ENCODE results near the gene ATF6.

ATF6 gene

DNA sequence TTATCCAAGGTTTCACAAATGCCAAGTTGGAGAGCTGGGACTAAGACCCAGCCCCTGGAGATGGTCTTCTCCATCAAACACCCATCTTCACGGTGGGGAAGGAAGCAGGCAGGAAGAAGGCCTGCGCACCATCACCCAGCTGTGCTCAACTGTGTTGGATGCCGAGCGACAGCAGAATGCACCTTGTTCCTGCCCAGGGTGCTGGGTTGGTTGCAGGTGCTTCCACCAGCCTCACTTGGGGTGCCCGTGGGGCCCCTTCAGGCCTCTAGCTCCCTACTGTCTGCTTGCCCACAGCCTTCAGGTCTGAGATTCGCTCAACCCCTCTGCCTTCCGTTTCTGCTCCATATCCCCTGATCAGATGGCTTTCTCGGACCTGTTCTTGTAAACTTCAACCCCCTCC lies 215.0 kb downstream of the ATF6 start:
- in situ Hi-C loops (cut with MboI; ENCODE audit: low pct_unique_long_range_greater_than_20kb, low sequenced_read_pairs), result no loop called here

DNA sequence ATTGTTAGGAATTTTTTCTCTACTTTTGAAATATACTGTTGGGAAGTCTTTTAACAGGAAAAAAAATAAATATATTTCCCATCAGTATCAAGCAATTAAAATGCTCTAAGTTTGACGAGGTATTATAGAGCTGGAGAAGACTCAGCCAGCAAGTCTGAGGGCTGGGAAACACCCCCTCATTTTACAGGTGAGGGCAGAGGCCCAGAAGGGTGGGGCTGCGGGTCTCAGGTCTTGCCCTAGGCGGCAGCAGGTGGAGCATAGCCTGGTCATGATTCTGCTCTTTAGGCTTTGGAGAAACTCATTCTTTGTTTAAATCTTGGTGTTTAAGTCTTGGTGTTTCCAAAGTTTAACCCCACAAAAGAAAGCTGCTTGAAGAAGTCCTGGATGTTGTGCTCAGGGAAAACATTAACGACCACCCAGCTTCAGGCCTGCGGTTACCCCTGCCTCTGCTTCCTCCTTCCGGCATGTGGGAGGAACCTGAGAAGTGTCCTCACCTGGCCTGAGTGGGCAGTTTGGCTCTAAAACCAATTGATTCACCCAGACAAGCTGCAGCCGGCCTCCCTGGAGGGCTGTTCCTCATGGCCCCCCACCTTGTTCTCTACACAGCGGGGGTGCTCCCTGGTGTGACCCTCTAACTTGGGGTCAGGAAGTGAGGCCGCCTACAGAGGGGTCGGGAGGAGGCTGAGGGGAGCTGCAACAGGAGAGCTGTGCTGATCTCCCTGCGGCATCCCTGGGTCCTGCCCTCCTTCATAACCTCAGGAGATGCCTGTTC lies 215.8 kb downstream of the ATF6 start:
- in situ Hi-C loops (cut with MboI; ENCODE audit: low pct_unique_long_range_greater_than_20kb, low sequenced_read_pairs), result no loop called here
- no peak for DNase-seq

More for the DNA sequence above, 215.0 kb downstream of the ATF6 start:
- no peak for DNase-seq

DNA sequence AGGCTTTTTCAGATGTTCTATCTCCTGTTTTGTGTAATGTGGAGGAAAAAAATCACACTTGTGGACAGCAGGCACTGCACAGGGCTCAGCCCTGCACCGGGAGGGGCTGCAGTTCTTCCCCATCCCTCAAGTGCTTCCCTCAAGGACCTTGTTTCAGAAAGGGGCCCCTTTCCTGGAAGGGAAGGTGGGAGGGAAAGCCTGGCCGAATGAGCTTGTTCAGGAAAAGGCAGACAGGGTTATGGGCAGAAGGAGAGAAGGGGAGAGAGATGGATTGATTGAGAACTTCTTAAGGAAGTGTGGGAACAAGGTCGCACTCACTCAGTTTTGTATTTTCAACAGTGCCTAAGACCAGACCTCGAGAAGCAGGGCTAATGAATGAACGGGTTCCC lies 216.4 kb downstream of the ATF6 start:
- no peak for DNase-seq
- in situ Hi-C loops (cut with MboI; ENCODE audit: low pct_unique_long_range_greater_than_20kb, low sequenced_read_pairs), result no loop called here

DNA sequence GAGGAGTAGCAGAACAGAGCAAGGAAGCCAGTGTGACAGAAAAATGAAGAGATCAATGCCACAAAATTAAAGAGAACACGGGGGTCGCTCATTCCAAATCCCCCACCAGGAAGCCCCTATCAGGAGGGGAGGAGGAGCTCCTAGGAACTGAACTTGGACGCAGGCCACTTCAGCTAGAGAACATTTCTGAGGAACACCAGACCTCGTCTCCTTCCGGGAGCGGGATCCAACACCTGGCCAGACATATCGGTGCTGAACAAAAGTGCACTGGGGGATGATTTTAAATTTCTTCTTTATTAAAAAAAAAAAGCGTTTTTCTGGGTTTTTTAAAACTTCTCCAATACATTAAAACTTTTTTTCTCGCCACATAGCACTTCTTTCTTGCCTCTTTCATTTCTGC lies 216.8 kb downstream of the ATF6 start:
- DNase-seq, result no peak
- in situ Hi-C loops (cut with MboI; ENCODE audit: low pct_unique_long_range_greater_than_20kb, low sequenced_read_pairs), result no loop called here

DNA sequence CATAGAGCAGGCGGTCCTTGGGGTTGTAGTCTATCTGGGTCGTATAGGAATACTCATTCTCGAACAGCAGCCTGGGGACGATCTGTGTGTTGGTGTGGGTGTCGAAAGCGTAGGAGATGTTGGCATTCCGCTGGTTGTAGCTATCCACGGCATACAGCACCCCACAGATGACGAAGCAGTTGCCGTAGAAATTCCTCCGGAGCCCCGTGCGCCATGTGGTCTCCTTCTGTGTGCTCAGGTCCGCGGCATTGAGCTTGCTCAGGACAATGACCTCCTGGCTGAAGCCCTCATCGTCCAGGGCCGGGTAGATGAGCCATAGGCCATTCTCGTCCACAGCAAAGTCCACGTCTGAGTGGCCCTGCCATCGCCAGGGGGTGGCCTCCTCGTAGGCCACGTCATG lies 217.6 kb downstream of the ATF6 start:
- in situ Hi-C loops (cut with MboI; ENCODE audit: low pct_unique_long_range_greater_than_20kb, low sequenced_read_pairs), result no loop called here
- no peak for DNase-seq

DNA sequence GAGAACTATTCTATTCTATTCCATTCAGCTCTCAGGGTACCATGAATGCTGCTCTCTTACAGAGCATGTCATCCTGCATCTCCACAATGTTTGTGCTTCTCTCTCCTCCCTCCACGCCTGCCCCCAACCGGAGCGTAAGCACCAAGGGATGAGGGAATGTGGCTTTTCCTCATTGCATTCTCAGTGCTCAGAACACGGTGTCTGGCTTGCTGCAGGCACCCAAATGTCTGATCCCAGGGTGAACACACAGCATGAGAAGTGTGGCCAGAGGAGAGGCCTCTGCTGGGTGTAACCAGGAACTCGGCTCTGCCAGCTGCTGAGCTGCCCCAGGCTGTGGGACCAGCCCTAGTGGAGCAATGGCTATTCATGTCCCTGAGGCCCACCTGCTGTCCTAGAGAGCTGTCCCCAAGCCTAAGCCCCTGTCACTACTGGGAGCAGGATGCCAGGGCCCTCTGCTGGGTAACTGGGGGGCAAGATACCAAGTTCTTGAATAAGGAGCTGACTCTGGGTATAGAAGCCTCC lies 219.2 kb downstream of the ATF6 start:
- in situ Hi-C loops (cut with MboI; ENCODE audit: low pct_unique_long_range_greater_than_20kb, low sequenced_read_pairs), result no loop called here
- no peak for DNase-seq

DNA sequence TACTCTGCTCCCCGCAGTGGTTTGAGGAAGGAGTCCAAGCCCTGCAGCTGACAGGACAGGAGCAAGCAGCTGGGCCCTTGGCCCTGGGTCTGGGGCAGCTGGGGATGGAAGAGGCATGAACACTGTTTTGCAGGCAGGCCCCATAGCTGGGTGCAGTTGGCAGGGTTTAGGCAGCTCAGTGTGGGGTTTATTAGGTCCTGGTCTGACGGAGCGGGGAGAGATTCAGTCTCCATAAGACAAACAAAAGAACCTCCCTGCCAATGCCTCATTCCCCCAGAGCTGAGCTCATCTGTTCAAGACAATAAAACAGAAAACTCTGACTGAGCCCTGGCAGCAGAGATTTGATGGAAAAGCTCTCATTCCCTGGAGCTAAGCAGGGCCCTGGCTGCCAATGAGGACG lies 220.2 kb downstream of the ATF6 start:
- no peak for DNase-seq
- in situ Hi-C loops (cut with MboI; ENCODE audit: low pct_unique_long_range_greater_than_20kb, low sequenced_read_pairs), result no loop called here

DNA sequence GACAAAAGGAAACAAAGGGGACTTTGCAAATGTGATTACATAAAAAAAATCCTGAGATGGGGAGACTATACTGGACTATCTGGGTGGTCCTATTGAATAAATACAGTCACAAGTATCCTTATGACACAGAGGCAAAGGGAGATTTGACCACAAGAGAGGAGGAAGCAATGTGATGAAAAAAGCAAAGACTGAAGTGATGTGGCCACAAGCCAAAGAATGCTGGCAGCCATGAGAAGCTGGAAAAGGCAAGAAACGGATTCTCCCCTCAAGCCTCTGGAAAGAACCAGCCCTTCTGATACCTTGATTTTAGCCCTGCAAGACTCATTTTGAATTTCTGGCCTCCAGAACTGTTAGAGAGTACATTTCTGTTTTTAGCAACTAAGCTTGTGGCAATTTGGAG lies 221.2 kb downstream of the ATF6 start:
- in situ Hi-C loops (cut with MboI; ENCODE audit: low pct_unique_long_range_greater_than_20kb, low sequenced_read_pairs), result no loop called here
- DNase-seq, result no peak

DNA sequence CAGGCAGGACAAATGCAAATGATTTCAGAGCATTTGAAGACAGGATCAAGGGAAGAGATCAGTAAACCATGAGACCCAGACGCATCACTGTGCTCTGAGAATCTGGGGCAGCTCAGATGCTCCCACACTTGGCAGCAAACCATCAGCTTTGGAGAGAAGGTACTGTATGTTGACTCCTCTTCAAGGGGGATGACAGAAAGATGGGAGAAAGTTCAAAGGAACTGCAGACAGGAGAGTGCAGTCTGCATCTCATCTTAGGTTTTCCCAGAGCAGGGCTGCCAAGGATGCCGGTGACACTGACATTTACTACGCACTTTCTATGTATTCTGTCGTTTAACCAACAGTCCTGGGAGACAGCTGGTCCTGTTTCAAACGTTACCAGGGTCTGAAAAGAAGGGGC lies 221.8 kb downstream of the ATF6 start:
- in situ Hi-C loops (cut with MboI; ENCODE audit: low pct_unique_long_range_greater_than_20kb, low sequenced_read_pairs), result no loop called here
- DNase-seq, result no peak

DNA sequence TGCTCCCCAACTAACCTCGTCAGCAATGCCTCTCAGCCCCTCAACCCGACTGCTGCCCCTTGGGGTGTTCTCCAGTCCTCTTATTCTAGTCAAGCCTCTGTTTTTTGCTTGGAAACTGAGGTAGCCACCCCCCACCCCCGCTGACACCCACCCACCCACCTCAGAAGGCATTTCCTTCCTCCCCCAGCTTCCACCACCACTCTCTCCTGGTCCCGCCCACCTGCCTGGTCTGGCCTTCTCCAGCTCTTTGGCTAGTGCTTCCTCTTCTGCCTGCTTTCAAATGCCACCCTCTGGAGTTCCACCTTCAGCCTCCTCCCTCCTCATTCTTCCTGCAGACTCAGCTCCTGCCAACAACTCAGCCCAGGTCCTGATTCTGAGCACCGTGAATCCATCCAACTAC lies 222.3 kb downstream of the ATF6 start:
- DNase-seq, result no peak
- in situ Hi-C loops (cut with MboI; ENCODE audit: low pct_unique_long_range_greater_than_20kb, low sequenced_read_pairs), result no loop called here

DNA sequence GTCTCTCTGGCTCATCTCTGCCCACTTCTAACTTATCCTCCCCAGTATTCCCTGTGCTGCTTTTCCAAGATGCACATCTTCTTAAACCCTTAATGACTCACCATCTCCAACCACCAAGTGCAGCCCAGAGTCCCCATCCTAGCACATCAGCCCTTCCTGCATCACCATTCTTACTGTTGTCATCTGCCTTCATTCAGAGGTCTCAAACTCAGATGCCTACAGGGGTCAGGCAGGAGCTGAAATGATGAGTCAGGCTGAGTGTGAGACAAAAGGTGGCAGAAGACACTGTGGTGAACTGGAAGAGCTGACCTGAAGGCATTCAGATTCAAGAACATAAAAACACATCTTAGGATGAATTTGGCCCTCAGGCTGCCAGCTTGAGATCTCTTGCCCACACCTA lies 223.0 kb downstream of the ATF6 start:
- in situ Hi-C loops (cut with MboI; ENCODE audit: low pct_unique_long_range_greater_than_20kb, low sequenced_read_pairs), result no loop called here
- no peak for DNase-seq

DNA sequence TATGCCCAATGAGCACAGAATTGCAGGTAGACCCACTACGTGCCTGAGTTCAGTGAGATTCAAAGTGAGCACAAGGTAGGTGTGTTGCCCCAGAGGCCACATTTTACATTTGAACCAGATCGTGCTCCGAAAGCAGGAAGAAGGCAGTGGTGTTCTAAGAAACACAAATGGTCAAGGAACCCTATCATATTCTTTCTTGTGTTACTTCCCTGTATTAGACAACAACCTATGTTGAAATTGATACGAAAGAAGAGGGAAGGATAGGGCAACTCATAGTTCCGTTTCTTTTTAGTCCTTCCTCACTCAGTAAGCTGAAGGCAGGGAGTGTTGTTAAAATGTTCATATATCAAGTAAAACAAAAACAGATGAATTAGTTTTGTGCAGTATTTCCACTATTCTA lies 223.7 kb downstream of the ATF6 start:
- in situ Hi-C loops (cut with MboI; ENCODE audit: low pct_unique_long_range_greater_than_20kb, low sequenced_read_pairs), result no loop called here
- peak; percentile 10 for DNase-seq

DNA sequence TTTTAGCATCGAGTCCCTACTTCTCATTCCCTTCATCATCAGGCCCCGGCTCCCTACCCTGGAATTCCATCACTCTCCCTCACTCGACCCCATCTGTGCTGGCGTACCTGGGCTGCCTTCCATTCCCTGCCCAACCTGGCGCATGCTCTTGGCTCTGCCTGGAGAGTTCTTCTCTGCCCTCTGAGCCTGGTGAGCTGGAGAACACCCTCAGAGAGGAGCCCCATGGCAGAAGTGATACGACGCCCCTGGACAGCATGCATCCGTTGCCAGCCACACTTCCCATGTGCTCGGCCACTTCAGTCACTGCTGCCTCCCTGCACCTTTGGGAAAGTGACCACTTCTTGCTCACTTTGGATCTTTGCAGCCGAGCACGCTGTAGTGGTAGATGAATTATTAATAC lies 227.5 kb downstream of the ATF6 start:
- in situ Hi-C loops (cut with MboI; ENCODE audit: low pct_unique_long_range_greater_than_20kb, low sequenced_read_pairs), result no loop called here
- no peak for DNase-seq

DNA sequence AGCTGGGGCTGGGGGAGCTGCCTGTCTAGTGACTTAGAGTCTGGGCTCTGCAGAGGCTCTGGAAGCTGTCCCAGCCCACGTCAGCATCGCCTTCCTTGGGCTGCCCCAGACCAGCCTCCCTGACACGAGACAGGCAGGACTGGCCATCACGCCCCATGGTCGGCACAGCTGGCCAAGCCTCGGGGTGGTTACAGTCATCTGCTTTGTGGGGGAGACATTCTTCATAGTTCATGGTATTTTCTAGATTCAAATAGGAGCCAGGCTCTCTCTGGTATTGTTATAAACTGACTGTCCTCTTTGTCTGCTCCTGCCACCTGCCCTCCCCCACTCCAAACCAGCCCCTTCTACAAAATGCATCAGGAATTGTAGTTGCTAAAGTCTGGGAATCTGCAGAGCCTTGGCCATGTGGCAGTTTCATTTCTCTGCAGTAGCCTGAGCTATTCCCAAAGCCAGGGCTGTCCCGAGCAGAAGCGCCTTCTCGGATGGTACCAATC lies 228.1 kb downstream of the ATF6 start:
- in situ Hi-C loops (cut with MboI; ENCODE audit: low pct_unique_long_range_greater_than_20kb, low sequenced_read_pairs), result no loop called here
- no peak for DNase-seq

DNA sequence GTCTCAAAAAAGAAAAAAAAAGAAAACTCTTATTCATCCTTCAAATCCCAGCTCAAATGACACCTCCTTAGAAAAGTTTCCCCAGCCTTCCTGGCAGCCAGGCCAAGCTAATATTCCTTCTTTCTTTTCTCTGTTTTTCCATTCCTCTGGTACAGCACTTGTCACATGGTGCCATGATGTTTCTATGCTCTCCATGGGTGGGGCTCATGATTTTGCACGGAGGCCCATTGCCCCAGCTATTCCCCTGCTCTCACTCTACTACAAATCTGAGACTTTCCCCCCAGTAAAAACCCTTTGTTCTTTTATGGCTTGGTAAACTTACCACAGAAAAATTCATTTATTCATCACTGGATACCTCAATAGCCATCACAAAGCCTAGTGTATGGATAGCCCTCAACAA lies 231.0 kb downstream of the ATF6 start:
- DNase-seq, result no peak
- in situ Hi-C loops (cut with MboI; ENCODE audit: low pct_unique_long_range_greater_than_20kb, low sequenced_read_pairs), result no loop called here

DNA sequence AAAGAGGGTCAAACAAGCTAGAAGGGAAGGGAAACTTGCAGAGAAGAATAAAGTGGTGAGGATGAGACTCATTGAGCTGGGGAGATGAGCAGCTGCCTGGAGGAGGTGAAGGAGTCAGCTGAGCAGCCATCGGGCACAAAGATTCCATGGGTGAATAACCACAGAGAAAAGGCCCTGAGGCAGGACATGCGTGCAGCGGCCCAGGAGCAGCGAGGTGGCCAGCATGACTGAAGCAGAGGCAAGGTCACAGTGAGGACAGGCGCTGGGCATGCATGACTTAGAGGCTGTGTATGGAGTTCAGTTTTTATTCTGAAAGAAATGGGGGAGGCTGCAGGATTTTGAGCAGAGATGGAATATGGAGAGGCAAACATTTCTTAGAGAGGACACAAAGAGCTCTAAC lies 232.7 kb downstream of the ATF6 start:
- in situ Hi-C loops (cut with MboI; ENCODE audit: low pct_unique_long_range_greater_than_20kb, low sequenced_read_pairs), result no loop called here
- DNase-seq, result no peak

DNA sequence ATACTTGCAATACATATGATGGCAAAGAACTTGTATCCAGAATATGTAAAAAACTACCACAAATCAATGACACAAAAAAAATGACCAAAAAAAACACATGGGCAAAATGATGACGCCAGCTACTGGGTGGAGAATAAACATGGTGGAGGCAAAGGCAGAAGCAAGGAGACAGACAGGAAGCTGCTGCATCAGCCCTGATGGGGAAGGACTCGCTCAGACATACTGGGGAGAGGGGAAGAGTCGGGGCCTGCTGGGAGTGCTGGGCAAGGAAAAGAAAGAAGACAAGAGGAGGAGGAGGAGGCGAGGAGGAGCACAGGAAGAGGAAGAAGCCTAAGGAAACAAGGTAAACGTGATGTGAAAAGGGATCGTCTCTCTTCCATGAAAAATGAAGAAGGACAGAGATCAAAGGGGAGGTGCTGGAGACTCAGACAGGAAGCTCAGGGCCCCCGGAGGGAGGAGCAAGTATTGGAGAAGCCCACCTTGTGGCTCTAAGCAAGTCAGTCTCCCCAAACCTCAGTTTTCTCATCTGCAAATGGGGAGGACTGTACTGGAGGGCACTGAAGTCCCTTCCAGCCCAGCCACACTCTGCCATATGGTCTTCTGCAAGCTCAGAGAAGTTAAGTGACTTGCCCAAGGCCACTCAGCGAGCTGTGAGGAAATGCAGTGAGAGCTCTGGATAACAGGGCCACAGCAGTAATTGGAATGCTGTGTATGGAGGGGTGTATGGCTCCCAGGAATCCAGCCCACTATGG lies 233.4 kb downstream of the ATF6 start:
- peak; percentile 8 for DNase-seq
- in situ Hi-C loops (cut with MboI; ENCODE audit: low pct_unique_long_range_greater_than_20kb, low sequenced_read_pairs), result no loop called here

DNA sequence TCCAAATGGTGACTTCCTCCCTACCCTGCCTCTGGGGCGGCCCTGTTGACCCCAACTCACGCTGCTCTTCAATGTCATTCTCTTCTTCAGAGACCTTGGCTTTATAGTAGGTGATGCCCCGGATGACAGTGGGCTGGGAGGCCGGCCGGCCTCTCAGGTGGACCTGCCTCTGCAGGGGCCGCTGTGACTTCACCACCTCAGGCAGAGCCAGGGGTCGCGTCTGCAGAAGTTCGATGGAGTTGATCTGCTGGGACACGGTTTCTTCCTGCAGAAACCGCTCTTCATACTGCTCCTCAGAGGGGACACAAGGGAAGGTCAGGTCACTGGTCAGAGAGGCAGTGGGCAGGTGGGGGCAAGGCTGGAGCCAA lies 233.9 kb downstream of the ATF6 start:
- no peak for DNase-seq
- in situ Hi-C loops (cut with MboI; ENCODE audit: low pct_unique_long_range_greater_than_20kb, low sequenced_read_pairs), result no loop called here

DNA sequence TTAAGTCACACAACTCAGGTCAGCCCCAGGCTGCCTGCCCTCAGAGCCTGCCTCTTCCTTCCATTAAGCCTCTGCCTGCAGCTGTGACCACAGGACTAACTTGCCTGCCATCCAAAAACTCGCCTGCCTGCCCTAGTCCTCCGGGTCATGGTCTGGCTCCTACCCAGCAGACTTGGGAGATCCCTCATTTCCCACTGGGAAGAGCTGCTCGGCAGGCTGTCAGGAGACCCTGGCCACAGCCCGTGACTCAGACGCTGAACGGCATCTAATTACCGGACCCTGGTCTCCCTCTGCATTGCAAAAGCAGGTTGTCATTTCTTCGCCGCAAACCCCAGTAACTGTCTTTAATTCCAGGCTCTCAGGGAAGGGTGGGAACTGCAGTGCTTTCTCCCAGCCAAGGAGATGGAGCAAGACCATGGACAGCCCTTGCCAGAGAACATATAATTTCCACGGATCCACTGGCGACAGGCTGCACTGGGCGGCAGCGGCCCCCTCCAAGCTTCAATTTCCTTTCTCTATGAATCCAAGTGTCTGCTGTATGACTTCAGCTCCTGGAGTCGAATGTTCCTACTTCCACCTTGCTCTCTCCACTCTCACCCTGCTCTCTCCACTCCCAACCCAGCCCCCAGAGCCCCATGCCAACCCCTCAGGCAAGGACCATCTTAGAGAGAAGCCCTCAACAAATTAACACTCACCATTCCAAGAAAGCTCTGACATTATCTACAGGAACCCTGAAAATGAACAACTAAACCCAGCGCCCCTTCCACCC lies 237.1 kb downstream of the ATF6 start:
- in situ Hi-C loops (cut with MboI; ENCODE audit: low pct_unique_long_range_greater_than_20kb, low sequenced_read_pairs), result no loop called here
- DNase-seq, result no peak

DNA sequence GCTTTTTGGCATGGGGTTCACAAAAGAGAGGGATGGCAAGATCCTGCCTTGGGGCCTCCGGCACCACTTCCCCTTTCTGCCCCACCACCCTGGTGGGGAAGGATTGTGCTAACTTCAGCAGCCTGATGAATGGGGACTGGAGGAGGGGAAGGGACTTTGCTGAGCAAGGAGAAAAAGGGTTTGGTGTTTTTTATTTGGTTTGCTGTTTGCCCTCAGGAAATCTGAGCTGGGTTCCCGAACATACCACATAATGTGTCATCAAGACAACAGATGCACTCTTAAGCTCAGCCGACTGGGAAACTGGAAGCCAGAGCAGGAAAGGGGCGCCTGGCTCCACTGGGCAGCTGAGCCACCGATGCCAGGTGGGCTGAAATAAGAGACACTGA lies 237.7 kb downstream of the ATF6 start:
- DNase-seq, result peak; percentile 82

More for the DNA sequence above, 237.7 kb downstream of the ATF6 start:
- in situ Hi-C loops (cut with MboI; ENCODE audit: low pct_unique_long_range_greater_than_20kb, low sequenced_read_pairs), result no loop called here
